Breast epithelium (tissue), 3 donors: Measurements from ENCODE around the gene MARVELD1.

Experiments
- CTCF ChIP-seq, 3 donors: fragments of 450-650 bp; IDR thresholded peaks; one replicate each; pipeline ENCODE4 v1.5.1; 2016 to 2017; ENCODE audit warnings: antibody characterized with exemption in 3 of 3, mild to moderate bottlenecking in 3 of 3, moderate library complexity in 3 of 3
- POLR2A ChIP-seq: fragments of 450-650 bp; IDR thresholded peaks from one replicate; pipeline ENCODE4 v1.6.1; 2016; ENCODE audit warnings: antibody characterized with exemption, mild to moderate bottlenecking, moderate library complexity
- POLR2AphosphoS5 ChIP-seq, 3 donors: sonication (generic); formaldehyde crosslinking; IDR thresholded peaks; one replicate each; pipeline ENCODE4 v1.6.1; 2017; ENCODE audit warnings: antibody characterized with exemption in 3 of 3

DNA sequence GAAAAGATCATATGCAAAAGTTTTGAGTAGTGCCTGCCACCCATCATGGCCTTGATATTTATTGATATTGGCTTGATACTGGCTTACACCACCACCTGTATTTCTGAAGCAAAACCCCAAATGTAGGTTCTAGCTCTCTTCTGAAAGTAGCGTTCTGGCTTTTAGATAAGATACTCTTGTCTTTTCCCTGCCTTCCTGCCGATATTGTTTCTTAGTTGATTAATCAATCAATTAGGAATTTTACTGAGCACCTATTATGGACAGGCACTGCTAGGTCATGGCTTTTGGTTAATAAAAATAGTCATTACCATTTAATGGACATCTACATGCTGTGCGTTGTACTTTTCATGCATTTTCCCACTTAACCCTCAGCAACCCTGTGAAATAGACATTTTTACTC lies 50.4 kb downstream of the MARVELD1 start:
- TF ChIP-seq POLR2A = no peak
- no peak for TF ChIP-seq CTCF (IDR thresholded peaks at IDR 0.05)
- TF ChIP-seq POLR2AphosphoS5 (IDR thresholded peaks at IDR 0.05) = no peak
